Psoas muscle (tissue), 8 donors: Measurements from ENCODE around the gene GH2. TPM values are rescaled to one million over a fixed set of nuclear protein-coding genes. Genes with fewer than 3 reads are reported as not detected.

Experiments used
- ATAC-seq, 4 donors: fragments of 200-7000 bp; cut with Tn5 transposase; one replicate each; pipeline ENCODE4 v1.9.1; 2020; ENCODE audit warnings: moderate library complexity in 3 of 4, mild to moderate bottlenecking in 2 of 4
- DNase-seq, 2 donors: peaks; one replicate each; pipeline ENCODE4 v3.0.0-alpha.2; 2020
- H3K27ac ChIP-seq: fragments of 200-600 bp; one replicate; pipeline ENCODE4 v1.8.0; 2022
- H3K27me3 ChIP-seq, 3 donors: fragments of 200-600 bp in 1 of 3; one replicate each; pipeline versions ENCODE4 v1.6.1 to v1.8.0; 2013 to 2022; ENCODE audit warnings: low read length in 2 of 3, mild to moderate bottlenecking in 2 of 3, moderate library complexity in 1 of 3; ENCODE audit not compliant: insufficient read depth in 3 of 3
- H3K36me3 ChIP-seq, 2 donors: fragments of 200-600 bp in 1 of 2; one replicate each; pipeline versions ENCODE4 v1.6.1 to v1.8.0; 2013 to 2022; ENCODE audit warnings: low read depth in 1 of 2, mild to moderate bottlenecking in 1 of 2, moderate library complexity in 1 of 2; ENCODE audit not compliant: insufficient read depth in 1 of 2
- H3K4me1 ChIP-seq: fragments of 200-600 bp; one replicate; pipeline ENCODE4 v1.8.0; 2022
- H3K4me3 ChIP-seq: fragments of 200-600 bp; one replicate; pipeline ENCODE4 v1.8.0; 2022; ENCODE audit warnings: mild to moderate bottlenecking
- H3K9me3 ChIP-seq: fragments of 200-600 bp; one replicate; pipeline ENCODE4 v1.8.0; 2022
- WGBS, 3 donors: extraction: QIAGEN DNeasy Blood & Tissue Kit; methylation state at CpG; one replicate each; pipeline versions ENCODE4 v1.1.6 to v1.1.7; 2013; 5-methylcytosine and 5-hydroxymethylcytosine counted together
- intact Hi-C, 2 donors: fragments of 100-400 bp; cut with DNase I; formaldehyde crosslinking; loops; one replicate each; pipeline versions ENCODE4 v1.11.0 to v1.14.2; 2022
- polyA plus RNA-seq, 3 donors: library from polyadenylated mRNA; stranded (reverse); fragments of 200-250 nt; gene quantifications; one replicate each; pipeline ENCODE4 v1.2.3, GENCODE V29; 2013
- total RNA-seq, 4 donors: library from RNA; stranded (reverse); fragmentation: NEBNext Ultra II Directional in 2 of 4; extraction: Animal tissue kit (Norgen Biotek cat#: 25700) in 2 of 4; gene quantifications; one replicate each; pipeline versions ENCODE4 v1.2.1 to v1.2.4, GENCODE V29; 2021 to 2023
- TF ChIP-seq, protein P1 (sequence below): fragments of 200-600 bp; IDR thresholded peaks from one replicate; pipeline ENCODE4 v1.8.0; 2022; ENCODE audit warnings: antibody characterized with exemption
- donor health status: healthy with polysubstance abuse.
- donor health status: DM: no; HTN: no; CAD: no; lungs with moderate emphysema.
- donor health status: Bipolar disorder and iron deficiency.
- donor health status: healthy.
- donor health status: DM: yes; HTN: yes; CAD: no.
- donor health status: DM: no; HTN: no; CAD: no.
- donor health status: DM: no; HTN: no; CAD: no.
- donor health status: DM: yes; HTN: yes; CAD: no.

The GH2 gene
- total and polyA plus RNA-seq, 7 donors, result not detected

DNA sequence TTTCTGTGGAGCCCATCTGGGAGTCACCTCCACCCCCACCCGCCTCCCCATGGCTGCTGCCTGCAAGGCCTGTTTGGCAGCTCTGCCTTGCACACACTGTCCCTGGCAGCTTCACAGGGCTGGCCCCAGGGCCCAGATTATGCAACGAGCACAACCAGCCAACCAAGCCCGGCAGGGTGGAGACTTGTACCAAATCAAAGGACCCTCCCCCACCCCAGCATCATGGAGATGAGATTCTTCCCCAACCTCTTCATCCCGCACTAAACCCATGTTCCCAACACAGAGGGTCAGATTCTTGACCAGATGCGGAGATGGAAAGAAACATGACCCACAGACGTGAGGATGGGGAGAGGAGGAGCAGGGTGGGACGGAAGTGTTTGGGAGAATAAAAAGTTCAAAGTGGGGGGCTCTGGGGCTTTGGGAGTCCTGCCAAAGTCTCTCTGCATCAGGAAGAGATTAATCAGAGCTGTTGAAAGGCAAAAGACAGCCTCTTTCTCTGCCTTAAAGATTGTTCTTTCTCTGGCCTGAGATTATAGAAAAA lies 43.0 kb downstream of the GH2 start:
- 16 to 26% (median 22%) methylated on average over 7 of the region's 7 CpGs for WGBS, 3 donors

DNA sequence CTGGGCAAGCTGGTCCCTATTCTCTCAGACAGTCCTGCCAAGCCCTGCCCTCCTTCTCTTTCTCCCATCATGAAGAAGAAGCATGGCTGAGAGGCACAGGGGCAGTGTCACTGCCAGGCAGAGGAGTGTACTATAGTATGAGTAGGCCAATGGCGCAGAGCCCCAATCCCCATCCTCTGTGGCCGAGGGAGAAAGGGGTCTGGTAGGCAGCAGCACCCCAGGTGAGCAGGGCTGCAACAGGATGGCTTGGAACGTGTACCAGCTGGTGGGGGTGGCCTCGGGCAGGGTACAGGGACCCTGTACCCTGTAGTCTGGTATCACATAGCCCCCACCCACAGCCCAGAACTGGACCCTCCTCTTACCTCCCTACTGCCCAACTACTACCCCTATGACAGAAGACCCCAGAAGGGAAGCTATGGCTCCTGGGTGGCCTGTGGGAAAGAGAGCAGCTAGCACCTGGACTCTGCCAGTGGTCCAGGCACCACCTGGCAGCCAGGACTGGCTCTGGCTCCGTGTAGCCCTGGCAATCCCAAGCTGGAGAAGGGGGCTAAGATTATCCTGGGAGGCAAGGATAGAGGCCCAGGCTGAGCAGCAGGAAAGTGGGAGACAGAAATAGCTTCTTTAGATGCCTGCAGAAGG lies 43.7 kb downstream of the GH2 start:
- TF ChIP-seq, protein P1, sequence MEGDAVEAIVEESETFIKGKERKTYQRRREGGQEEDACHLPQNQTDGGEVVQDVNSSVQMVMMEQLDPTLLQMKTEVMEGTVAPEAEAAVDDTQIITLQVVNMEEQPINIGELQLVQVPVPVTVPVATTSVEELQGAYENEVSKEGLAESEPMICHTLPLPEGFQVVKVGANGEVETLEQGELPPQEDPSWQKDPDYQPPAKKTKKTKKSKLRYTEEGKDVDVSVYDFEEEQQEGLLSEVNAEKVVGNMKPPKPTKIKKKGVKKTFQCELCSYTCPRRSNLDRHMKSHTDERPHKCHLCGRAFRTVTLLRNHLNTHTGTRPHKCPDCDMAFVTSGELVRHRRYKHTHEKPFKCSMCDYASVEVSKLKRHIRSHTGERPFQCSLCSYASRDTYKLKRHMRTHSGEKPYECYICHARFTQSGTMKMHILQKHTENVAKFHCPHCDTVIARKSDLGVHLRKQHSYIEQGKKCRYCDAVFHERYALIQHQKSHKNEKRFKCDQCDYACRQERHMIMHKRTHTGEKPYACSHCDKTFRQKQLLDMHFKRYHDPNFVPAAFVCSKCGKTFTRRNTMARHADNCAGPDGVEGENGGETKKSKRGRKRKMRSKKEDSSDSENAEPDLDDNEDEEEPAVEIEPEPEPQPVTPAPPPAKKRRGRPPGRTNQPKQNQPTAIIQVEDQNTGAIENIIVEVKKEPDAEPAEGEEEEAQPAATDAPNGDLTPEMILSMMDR, result no peak
- Histone ChIP-seq H3K36me3 (peaks cover 12 to 41% of the 10 kb centered on the region in 2 donors), H3K9me3 (no peaks in the 10 kb centered on the region), H3K27me3 (no peaks in the 10 kb centered on the region), H3K4me3 (peak overlapping the region; percentile 83), H3K4me1 (peaks cover 55% of the 10 kb centered on the region), H3K27ac (peak overlapping the region; percentile 80)
- peak in 1 of 4 donors; percentile 0 for ATAC-seq
- WGBS, 3 donors, result 51 to 62% (median 55%) methylated on average over 5 of the region's 5 CpGs
- DNase-seq, result peak in 1 of 2 donors; percentile 60
- intact Hi-C loops, result loop anchor here in 1 of 2 donors (5.0 kb wide), 1 partner anchor 141 kb away; no protein-coding TSS in a partner anchor

More for the DNA sequence above, 43.0 kb downstream of the GH2 start:
- peak overlapping the region; percentile 83 for H3K4me3 ChIP-seq
- peaks cover 9 to 35% of the 10 kb centered on the region in 2 donors for H3K36me3 ChIP-seq
- intact Hi-C loops, result loop anchor here in 1 of 2 donors (5.0 kb wide), 1 partner anchor 141 kb away; no protein-coding TSS in a partner anchor
- H3K27ac ChIP-seq, result peak overlapping the region; percentile 80
- H3K9me3 ChIP-seq, result no peaks in the 10 kb centered on the region
- no peaks in the 10 kb centered on the region for H3K27me3 ChIP-seq
- H3K4me1 ChIP-seq, result peaks cover 56% of the 10 kb centered on the region
- DNase-seq (peak; percentile 95 to 98), ATAC-seq (peak; percentile 47 to 71 (median 70))
- TF ChIP-seq, protein P1, result no peak

DNA sequence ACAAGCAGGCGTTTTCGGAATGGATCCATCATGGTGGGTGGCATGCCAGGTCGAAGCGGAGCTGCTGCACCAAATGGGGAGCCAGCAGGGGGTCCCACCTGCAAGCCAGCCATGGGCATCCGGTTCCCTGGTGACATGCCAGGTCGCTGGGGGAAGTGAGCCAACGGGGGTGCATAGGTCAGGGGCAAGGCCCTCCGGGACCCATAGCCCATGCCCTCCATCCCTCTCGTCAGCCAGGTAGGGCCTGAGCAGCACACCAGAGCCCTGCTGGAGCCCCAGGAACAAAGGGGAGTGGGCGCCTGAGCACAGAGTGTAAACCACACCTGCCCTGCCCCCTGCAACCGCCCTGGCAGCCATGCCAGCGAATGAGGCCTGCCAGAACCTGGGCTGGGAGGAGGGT lies 44.3 kb downstream of the GH2 start:
- Histone ChIP-seq H3K27ac (peak overlapping the region; percentile 80), H3K27me3 (no peaks in the 10 kb centered on the region), H3K4me3 (no peak overlapping the region), H3K4me1 (peaks cover 55% of the 10 kb centered on the region), H3K36me3 (peaks cover 12 to 47% of the 10 kb centered on the region in 2 donors), H3K9me3 (no peaks in the 10 kb centered on the region)
- 70 to 85% (median 74%) methylated on average over 12 of the region's 12 CpGs for WGBS, 3 donors
- TF ChIP-seq, protein P1, result no peak
- intact Hi-C loops, result loop anchor here in 1 of 2 donors (5.0 kb wide), 1 partner anchor 140 kb away; no protein-coding TSS in a partner anchor
- DNase-seq (no peak), ATAC-seq (no peak)

DNA sequence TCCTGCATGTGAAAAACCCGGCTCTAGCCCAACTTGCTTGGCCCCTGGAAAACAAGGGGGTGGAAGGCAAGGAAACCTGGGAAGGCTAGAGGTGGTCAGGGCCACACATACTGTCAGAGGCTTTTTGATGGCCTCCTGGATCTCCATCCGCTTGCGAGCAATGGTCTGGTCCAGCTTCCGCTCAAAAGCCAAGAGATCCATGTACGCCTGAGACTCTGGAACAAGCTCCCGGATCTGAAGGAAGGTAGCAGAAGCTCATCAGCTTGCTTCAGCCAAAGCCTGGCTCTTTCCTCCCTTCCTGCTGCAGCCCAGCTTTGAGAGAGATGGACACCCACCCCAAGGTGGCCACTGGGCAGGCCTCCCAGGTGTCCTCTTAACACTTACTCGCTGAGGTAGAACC lies 44.9 kb downstream of the GH2 start:
- H3K9me3 ChIP-seq, result no peaks in the 10 kb centered on the region
- TF ChIP-seq, protein P1, result no peak
- WGBS, 3 donors, result 91 to 97% (median 93%) methylated on average over 7 of the region's 7 CpGs
- ATAC-seq (no peak), DNase-seq (no peak)
- H3K27me3 ChIP-seq, result no peaks in the 10 kb centered on the region
- H3K4me1 ChIP-seq, result peaks cover 55% of the 10 kb centered on the region
- no peak overlapping the region for H3K27ac ChIP-seq
- H3K4me3 ChIP-seq, result no peak overlapping the region
- intact Hi-C loops, result loop anchor here in 1 of 2 donors (5.0 kb wide), 1 partner anchor 140 kb away; no protein-coding TSS in a partner anchor
- peaks cover 14 to 54% of the 10 kb centered on the region in 2 donors for H3K36me3 ChIP-seq
